Activated naive CD8-positive, alpha-beta T cell treated with anti-CD3 and anti-CD28 coated beads, Interleukin-2, amount 50 U/mL, for 16 hours (primary cell): Measurements from ENCODE around the gene FHL3.
A peak's percentile ranks its signal among the peaks of the same experiment; 100 is the strongest.

Source experiments
- DNase-seq: peaks from one replicate; pipeline ENCODE4 v3.0.0-alpha.2; 2020; ENCODE audit warnings: low read depth, low spot score

FHL3 gene, protein sequence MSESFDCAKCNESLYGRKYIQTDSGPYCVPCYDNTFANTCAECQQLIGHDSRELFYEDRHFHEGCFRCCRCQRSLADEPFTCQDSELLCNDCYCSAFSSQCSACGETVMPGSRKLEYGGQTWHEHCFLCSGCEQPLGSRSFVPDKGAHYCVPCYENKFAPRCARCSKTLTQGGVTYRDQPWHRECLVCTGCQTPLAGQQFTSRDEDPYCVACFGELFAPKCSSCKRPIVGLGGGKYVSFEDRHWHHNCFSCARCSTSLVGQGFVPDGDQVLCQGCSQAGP

DNA sequence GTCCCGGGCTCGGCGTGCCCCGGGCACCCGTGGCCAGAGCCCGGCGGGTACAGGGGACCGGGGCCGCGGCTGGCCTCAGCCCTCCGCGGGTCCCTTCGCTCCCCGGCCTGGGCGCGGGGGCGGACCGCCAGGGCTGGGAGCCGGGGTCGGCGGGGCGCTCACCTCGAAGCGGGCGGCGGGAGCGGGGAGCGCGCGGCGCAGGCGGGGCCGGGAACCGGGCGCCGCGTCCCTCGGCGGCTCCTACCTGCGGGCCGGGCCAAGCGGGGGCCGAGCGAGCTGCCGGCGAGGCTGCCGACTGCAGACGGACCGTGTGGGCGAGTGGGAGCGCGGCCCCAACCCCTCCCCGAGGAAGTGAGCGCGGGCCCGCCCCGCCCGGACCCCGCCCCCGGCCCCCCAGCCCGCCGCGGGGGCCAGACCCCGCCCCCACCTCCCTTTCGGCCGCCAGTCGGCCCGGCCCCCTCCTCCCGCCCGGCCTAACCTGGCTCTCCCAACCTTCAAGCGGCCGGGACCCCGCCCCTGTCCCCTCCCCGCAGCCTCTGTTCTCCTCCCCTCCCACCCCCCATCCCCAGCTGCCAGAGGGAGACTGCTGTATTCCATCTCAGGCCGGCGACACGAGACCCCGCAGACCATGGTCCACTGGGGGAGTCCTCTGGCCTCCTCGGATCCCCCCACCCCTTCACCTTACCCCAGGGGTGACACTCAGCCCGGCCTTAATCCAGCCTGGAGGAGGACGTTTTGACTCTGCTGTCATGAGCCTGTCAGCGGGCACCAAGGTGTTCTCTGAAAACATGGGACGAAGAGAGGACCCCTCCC lies at the start of gene FHL3:
TSS of gene FHL3 (minus strand) at position 320 of the 813 bp plus-strand sequence. CDS start 6,102 bp downstream, outside the sequence.
- no peak for DNase-seq

DNA sequence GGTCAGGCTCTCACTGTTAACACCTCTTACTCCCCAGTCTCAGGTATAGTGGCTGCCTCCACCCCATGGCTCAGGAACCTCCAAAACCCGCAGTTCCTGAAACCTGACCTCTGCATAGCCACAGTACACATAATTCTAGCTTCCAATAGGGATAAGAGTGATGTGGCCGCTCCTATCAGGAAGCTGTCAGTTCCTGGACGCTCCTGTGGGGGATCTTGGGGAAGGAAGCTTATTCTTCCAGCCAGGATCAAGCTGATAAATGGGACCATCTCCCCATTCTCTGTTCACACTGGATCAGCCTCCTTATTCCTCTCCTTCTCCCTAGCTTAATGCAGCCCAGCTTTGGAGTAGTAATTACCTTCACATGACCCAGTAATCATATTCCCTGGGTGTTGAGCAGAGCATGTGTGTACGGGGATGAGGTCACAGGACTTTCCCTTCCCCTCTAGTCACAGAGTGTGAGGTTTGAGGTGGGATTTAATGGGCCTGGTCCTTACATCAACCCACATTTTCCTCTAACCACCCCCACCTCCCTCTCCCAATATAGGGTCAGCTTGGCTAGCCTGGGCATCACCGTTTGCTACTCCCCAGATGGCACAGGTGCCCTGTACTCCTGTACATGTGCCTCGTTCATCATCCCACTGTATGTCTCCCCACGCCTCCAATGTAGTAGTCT lies 48.2 kb upstream of the FHL3 start:
- no peak for DNase-seq

GRCh38 chr1:38052750-38053415 lies 47.6 kb upstream of the FHL3 start:
- no peak for DNase-seq

DNA sequence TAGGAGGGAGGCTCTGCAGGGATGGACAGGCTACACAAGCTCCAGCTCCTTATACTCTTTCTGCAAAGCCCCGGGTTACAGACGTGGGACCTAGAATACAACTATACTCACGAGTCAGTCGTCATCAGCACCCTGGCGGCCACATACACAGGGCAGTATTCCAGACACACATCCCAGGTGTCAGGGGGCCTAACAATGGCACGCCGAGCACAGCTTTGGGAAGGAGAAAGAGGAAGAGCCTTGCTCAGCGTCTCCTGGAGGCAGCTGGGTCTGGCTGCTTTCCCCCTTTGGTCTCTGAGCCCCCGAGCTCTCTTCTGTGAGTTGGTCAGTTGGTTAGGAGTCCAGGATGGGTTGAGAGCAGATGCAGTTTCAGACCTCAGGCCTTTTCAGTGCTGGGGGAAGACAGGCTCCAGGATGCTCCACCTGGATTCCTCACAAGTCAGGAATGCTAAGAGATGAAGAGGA lies 45.8 kb upstream of the FHL3 start:
- no peak for DNase-seq

GRCh38 chr1:38050397-38051078 lies 45.2 kb upstream of the FHL3 start:
- DNase-seq, result no peak

DNA sequence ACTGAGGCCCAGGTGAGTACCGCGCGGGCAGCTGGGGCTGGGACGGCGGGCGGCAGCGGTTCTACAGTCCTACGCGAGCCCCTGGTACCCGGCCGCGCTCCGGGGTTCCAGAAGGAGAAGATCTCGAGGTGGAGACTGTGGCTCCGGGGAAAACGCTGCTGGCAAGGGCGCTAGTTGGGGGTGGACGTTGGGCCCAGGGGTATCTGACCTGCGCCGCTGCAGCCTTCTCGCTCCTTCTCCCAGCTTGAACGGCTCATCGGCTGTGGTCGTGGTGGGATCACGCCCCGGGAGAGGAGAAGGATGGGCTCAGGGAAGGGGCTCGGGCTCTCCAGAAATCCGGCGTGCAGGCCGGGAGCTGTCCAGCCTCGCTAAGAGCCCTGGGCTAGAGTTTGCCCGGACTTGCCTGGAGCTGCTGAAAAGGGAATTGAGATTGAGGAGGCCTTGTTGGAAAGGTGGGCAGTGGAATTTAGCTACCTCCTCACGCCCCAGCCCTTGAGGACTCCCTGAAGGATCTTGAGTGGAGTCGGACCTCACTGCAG lies 42.4 kb upstream of the FHL3 start:
- DNase-seq, result no peak

GRCh38 chr1:38046884-38047602 lies 41.7 kb upstream of the FHL3 start:
- peak; percentile 53 for DNase-seq

- no peak for DNase-seq
Measured at GRCh38 chr1:38046333-38046883, 41.1 kb upstream of the FHL3 start, which contains the start of gene POU3F1. TSS of gene POU3F1 (minus strand) at chr1:38046793. CDS start at chr1:38046743, 50 bp downstream.

- DNase-seq, result no peak
Measured at GRCh38 chr1:38045401-38046332, 40.4 kb upstream of the FHL3 start.

GRCh38 chr1:38044221-38045215 lies 39.2 kb upstream of the FHL3 start:
- DNase-seq, result no peak

GRCh38 chr1:38043036-38043747 lies 37.9 kb upstream of the FHL3 start:
- DNase-seq, result no peak

- DNase-seq, result no peak
Measured at GRCh38 chr1:38041936-38042834, 36.9 kb upstream of the FHL3 start.

GRCh38 chr1:38039331-38040088 lies 34.2 kb upstream of the FHL3 start:
- DNase-seq, result no peak

DNA sequence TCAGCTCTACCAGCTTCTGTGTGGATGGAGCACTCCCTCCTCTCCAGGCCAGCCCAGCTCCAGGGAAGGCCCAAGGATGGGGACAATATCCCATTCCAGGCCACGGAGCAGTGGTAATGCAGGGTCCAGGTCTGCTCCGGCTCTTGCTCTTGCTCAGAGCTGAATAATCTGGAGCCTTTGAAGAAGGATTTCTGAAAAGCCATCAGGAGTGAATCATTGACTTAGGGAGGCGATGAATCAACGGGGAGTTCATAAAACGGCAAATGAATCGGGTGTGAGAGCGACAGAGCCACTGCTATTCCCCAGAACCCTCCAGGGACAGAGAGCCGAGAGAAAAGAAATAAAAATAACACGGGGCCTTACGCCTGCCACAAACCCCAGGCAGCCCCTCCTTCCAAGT lies 33.5 kb upstream of the FHL3 start:
- DNase-seq, result no peak
